ENCODE measurements around the gene ARHGAP35.

Gene ARHGAP35

GRCh38 chr19:46903458-46903857, 42.7 kb downstream of the ARHGAP35 start:
- no peak overlapping the region for H3K4me3 Mint-ChIP-seq
- H3K27ac Mint-ChIP-seq, result no peak overlapping the region
- no peak for DNase-seq
- peaks cover 27% of the 10 kb centered on the region for H3K4me1 Mint-ChIP-seq
- no peaks in the 10 kb centered on the region for H3K9me3 Mint-ChIP-seq
- ATAC-seq, result no peak
- no peaks in the 10 kb centered on the region for H3K27me3 Mint-ChIP-seq

- ATAC-seq (no peak), DNase-seq (no peak)
- H3K27me3 Mint-ChIP-seq, result no peaks in the 10 kb centered on the region
- peaks cover 36% of the 10 kb centered on the region for H3K4me1 Mint-ChIP-seq
- no peak overlapping the region for H3K4me3 Mint-ChIP-seq
- H3K27ac Mint-ChIP-seq, result peak overlapping the region; percentile 27 to 43
- H3K9me3 Mint-ChIP-seq, result no peaks in the 10 kb centered on the region
Observed at GRCh38 chr19:46904114-46905060, 43.6 kb downstream of the ARHGAP35 start.

- Mint-ChIP-seq H3K4me1 (peaks cover 42% of the 10 kb centered on the region), H3K4me3 (no peak overlapping the region), H3K9me3 (no peaks in the 10 kb centered on the region), H3K27me3 (no peaks in the 10 kb centered on the region), H3K27ac (peak overlapping the region in 1 of 2 donors; percentile 33)
- no peak for ATAC-seq
- no peak for DNase-seq
Observed at GRCh38 chr19:46906221-46906620, 45.4 kb downstream of the ARHGAP35 start.

GRCh38 chr19:46907880-46908279, 47.1 kb downstream of the ARHGAP35 start:
- DNase-seq (no peak), ATAC-seq (no peak)
- no peak overlapping the region for H3K4me3 Mint-ChIP-seq
- H3K4me1 Mint-ChIP-seq, result peaks cover 36% of the 10 kb centered on the region
- no peak overlapping the region for H3K27ac Mint-ChIP-seq
- no peaks in the 10 kb centered on the region for H3K9me3 Mint-ChIP-seq
- no peaks in the 10 kb centered on the region for H3K27me3 Mint-ChIP-seq

GRCh38 chr19:46909356-46909755, 48.6 kb downstream of the ARHGAP35 start:
- no peaks in the 10 kb centered on the region for H3K9me3 Mint-ChIP-seq
- peaks cover 34% of the 10 kb centered on the region for H3K4me1 Mint-ChIP-seq
- H3K27ac Mint-ChIP-seq, result peak overlapping the region in 1 of 2 donors; percentile 19
- no peaks in the 10 kb centered on the region for H3K27me3 Mint-ChIP-seq
- no peak overlapping the region for H3K4me3 Mint-ChIP-seq
- DNase-seq (no peak), ATAC-seq (no peak)
